Measurements from ENCODE around the gene AMHR2.
"Not testable (repeated sequence)": the region's sequence is repeated elsewhere in the genome, so short reads cannot be mapped to it uniquely, and the experiment has no call there.

AMHR2 gene

DNA sequence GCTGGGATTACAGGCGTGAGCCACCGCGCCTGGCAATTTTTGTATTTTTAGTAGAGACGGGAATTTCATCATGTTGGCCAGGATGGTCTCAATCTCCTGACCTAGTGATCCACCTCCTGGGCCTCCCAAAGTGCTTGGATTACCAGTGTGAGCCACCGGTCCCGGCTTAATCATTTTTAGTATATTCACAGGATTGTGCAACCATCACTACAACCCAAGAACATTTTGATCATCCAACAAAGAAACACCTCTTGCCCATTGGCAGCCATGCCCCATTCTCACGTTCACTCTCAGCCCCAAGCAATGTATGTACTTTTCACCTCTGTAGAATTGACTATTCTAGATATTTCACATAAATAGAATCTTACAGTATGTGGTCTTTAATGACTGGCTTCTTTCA lies 23.8 kb upstream of the AMHR2 start:
- DNase-seq (ENCODE audit: low read depth), result no peak
- no peak overlapping the region for H3K4me3 ChIP-seq (ENCODE audit: low read depth, low read length)
- TF ChIP-seq, protein P1, sequence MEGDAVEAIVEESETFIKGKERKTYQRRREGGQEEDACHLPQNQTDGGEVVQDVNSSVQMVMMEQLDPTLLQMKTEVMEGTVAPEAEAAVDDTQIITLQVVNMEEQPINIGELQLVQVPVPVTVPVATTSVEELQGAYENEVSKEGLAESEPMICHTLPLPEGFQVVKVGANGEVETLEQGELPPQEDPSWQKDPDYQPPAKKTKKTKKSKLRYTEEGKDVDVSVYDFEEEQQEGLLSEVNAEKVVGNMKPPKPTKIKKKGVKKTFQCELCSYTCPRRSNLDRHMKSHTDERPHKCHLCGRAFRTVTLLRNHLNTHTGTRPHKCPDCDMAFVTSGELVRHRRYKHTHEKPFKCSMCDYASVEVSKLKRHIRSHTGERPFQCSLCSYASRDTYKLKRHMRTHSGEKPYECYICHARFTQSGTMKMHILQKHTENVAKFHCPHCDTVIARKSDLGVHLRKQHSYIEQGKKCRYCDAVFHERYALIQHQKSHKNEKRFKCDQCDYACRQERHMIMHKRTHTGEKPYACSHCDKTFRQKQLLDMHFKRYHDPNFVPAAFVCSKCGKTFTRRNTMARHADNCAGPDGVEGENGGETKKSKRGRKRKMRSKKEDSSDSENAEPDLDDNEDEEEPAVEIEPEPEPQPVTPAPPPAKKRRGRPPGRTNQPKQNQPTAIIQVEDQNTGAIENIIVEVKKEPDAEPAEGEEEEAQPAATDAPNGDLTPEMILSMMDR (IDR thresholded peaks at IDR 0.05; ENCODE audit: low read depth, low read length, missing control alignments), result no peak

DNA sequence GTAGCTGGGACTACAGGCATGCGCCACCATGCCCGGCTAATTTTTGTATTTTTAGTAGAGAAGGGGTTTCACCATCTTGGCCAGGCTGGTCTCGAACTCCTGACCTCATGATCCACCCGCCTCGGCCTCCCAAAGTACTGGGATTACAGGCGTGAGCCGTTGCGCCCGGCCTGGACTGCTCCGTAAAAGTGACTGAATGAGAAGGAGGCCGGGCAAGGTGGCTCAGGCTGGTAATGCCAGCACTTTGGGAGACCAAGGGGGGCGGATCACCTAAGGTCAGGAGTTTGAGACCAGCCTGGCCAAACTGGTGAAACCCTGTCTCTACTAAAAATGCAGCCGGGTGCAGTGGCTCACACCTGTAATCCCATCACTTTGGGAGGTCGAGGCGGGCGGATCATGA lies 21.3 kb upstream of the AMHR2 start:
- not testable (repeated sequence) for H3K4me3 ChIP-seq (ENCODE audit: low read depth, low read length); DNase-seq (ENCODE audit: low read depth)

DNA sequence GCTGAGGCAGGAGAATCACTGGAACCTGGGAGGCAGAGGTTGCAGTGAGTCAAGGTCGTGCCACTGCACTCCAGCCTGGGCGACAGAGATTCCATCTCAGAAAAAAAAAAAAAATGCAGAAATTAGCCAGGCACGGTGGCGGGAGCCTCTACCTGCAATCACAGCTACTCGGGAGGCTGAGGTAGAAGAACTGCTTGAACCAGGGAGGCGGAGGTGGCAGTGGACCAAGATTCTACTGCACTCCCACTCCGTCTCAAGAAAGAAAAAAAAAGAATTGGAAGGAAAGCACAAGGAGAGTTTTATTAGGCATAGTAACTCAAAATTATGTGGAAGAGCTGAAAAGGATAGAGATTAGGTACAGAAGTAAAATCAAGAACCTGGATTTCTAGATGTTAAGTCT lies 20.8 kb upstream of the AMHR2 start:
- DNase-seq (ENCODE audit: low read depth), result no peak
- TF ChIP-seq, protein P1 (IDR thresholded peaks at IDR 0.05; ENCODE audit: low read depth, low read length, missing control alignments), result no peak
- H3K4me3 ChIP-seq (ENCODE audit: low read depth, low read length), result no peak overlapping the region

DNA sequence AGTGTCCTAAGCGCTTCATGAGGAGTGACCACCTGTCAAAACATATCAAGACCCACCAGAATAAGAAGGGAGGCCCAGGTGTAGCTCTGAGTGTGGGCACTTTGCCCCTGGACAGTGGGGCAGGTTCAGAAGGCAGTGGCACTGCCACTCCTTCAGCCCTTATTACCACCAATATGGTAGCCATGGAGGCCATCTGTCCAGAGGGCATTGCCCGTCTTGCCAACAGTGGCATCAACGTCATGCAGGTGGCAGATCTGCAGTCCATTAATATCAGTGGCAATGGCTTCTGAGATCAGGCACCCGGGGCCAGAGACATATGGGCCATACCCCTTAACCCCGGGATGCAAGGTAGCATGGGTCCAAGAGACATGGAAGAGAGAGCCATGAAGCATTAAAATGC lies 12.7 kb upstream of the AMHR2 start:
- no peak for DNase-seq (ENCODE audit: low read depth)
- no peak overlapping the region for H3K4me3 ChIP-seq (ENCODE audit: low read depth, low read length)
- TF ChIP-seq, protein P1 (IDR thresholded peaks at IDR 0.05; ENCODE audit: low read depth, low read length, missing control alignments), result no peak

DNA sequence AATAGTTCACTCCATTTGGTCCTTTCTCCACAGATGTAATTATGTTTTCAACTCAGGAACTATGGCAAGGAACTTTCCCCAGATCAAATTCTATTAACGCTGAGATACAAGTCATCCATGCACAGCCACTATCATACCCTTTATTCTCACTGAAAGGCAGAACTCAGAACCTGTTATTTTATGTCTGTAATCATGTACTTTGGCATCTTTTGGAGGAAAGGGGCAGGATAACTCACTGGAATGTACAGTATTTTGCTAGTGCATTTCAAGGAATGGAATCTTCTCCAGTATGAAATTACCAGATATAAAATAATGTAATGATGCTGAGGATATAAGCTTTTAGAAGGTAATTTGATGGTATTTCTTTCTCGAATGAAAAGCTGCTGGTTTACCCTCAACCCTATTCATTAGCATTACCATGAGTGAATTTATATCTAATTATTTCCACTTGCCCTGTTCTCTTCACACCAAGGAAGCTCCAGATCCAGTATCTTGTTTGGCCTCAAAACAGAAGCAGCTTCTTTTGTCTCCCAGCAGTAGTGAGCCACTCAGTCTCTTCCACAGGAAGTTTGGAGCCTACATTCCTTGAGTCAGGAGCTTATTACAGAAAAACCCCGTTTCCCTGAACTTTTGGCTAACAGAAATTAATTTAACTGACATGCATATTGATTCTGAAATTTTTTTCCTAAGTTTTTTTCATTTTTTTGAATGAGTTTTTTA lies 10.0 kb upstream of the AMHR2 start:
- DNase-seq (ENCODE audit: low read depth), result no peak
- TF ChIP-seq, protein P1 (IDR thresholded peaks at IDR 0.05; ENCODE audit: low read depth, low read length, missing control alignments), result no peak
- H3K4me3 ChIP-seq (ENCODE audit: low read depth, low read length), result no peak overlapping the region

DNA sequence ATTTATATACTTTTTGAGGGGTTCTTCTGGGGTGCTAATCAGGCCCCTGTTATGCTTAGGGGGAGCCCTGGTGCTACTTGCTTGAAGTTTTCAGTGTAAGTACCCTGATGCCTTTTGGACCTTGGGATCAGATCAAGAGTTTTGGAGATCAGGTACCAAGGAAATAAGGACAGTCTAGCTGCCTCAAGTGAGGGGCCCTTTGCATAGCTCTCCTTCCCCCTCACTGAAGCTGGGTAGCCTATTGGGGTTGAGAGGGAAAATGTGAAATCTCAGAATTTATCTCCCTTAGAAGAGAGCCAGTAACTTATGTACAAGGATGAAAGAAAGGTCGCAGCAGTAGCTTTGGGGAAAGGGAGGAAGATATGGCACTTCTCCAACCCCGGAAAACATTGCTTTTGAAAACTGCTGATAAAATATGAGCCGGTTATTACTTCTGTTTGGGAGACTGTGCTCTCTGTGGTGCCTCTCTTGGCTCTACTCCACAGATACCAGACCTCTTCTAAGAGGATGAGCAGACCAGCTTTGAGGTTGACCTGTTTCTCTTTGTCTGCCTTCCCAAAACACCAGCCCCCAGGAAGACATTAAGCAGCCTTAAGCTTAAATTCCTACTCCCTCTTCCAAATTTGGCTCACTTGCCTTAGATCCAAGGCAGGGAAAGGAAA lies 8.8 kb upstream of the AMHR2 start:
- DNase-seq (ENCODE audit: low read depth), result no peak
- TF ChIP-seq, protein P1 (IDR thresholded peaks at IDR 0.05; ENCODE audit: low read depth, low read length, missing control alignments), result no peak

DNA sequence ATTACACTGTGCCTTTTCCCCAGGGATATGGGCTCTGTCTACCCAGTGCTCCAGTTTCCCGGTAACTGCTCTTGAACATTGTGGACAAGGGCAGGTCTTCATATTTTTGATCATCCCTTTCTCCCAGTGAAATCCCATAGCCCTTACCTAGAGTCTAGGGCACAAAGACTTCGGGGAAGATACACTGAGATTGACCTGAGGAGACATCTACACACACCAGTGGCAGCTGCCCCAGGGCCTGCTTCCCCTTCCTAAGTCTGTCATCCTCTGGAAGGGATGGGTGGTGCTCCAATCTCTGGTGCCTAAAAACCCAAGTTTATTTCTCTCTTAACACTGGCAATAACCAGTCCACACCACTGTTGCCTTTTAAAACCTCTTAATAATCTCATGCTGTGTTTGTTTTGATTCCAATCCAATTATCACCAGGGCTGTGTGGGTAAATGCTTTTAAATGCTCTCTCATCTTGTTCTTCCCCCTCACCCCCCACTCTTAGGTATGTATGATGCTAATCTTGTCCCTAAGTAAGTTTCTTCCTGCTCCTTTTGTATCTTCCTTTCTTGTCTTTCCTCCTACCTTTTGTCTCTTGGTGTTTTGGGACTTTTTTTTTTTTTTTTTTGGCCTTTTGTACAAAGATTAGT lies 7.8 kb upstream of the AMHR2 start:
- not testable (repeated sequence) for DNase-seq (ENCODE audit: low read depth); H3K4me3 ChIP-seq (ENCODE audit: low read depth, low read length)

More for the DNA sequence above, 8.8 kb upstream of the AMHR2 start:
- H3K4me3 ChIP-seq (ENCODE audit: low read depth, low read length), result no peak overlapping the region

DNA sequence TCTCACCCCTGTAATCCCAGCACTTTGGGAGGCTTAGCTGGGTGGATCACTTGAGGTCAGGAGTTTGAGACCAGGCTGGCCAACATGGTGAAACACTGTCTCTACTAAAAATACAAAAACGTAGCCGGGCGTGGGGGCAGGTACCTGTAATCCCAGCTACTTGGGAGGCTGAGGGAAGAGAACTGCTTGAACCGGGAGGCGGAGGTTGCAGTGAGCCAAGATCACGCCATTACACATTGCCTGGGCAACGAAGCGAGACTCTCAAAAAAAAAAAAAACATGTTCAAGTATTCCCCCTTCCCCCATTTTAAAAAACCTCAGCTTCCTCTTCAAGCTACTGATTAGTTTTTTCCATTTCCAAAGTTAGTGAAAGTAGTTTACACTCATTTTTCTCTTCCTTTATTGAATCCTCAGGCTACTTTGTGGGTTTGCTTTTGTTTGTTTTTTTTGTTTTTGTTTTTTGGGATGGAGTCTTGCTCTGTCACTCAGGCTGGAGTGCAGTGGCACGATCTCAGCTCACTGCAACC lies 6.3 kb upstream of the AMHR2 start:
- not testable (repeated sequence) for DNase-seq (ENCODE audit: low read depth); H3K4me3 ChIP-seq (ENCODE audit: low read depth, low read length)
